CD8-positive, alpha-beta memory T cell (primary cell): ENCODE data around the gene PRPF4. TPM values are rescaled to one million over a fixed set of nuclear protein-coding genes. Genes with fewer than 3 reads are reported as not detected.

Source experiments
- CTCF ChIA-PET: fragments of 350-600 bp; sonication (Branson Sonifier 250); formaldehyde crosslinking; loops from one replicate; lab custom pipeline; 2021; ENCODE audit warnings: antibody characterized with exemption; lab: Charles Lee
- POLR2A ChIA-PET: fragments of 350-600 bp; sonication (Branson Sonifier 250); formaldehyde crosslinking; loops from one replicate; lab custom pipeline; 2021; ENCODE audit warnings: antibody characterized with exemption; lab: Charles Lee
- DNase-seq, 5 donors: peaks; one replicate each; pipeline versions ENCODE4 v3.0.0 to v3.0.0-alpha.2; 2020 to 2022; ENCODE audit warnings: mixed read lengths in 1 of 5
- H3K27ac ChIP-seq: one replicate; pipeline ENCODE4 v1.7.0; 2013; ENCODE audit warnings: low read depth, mild to moderate bottlenecking, low read length, moderate library complexity
- H3K27me3 ChIP-seq: 2 replicates; pipeline ENCODE4 v1.7.0; 2013; ENCODE audit warnings: low read length, mild to moderate bottlenecking; ENCODE audit not compliant: insufficient read depth, poor library complexity, severe bottlenecking
- H3K36me3 ChIP-seq: 2 replicates; pipeline ENCODE4 v1.7.0; 2013; ENCODE audit warnings: mild to moderate bottlenecking, low read length, moderate library complexity; ENCODE audit not compliant: insufficient read depth
- H3K4me1 ChIP-seq: 2 replicates; pipeline ENCODE4 v1.7.0; 2013; ENCODE audit warnings: mild to moderate bottlenecking, low read length, moderate library complexity; ENCODE audit not compliant: insufficient read depth
- H3K4me3 ChIP-seq: 2 replicates; pipeline ENCODE4 v1.7.0; 2013; ENCODE audit warnings: mild to moderate bottlenecking, low read length
- H3K9me3 ChIP-seq: 2 replicates; pipeline ENCODE4 v1.7.0; 2013; ENCODE audit warnings: mild to moderate bottlenecking, low read length
- H3K27ac Mint-ChIP-seq, 8 donors: one replicate each; pipeline ENCODE4 v1.8.0; 2020 to 2021; ENCODE audit warnings: mixed read lengths in 8 of 8, mild to moderate bottlenecking in 6 of 8, inconsistent platforms in 3 of 8, moderate library complexity in 3 of 8
- H3K27me3 Mint-ChIP-seq, 2 donors: one replicate each; pipeline ENCODE4 v1.8.0; 2020 to 2021; ENCODE audit warnings: mixed read lengths in 2 of 2, mild to moderate bottlenecking in 1 of 2, moderate library complexity in 1 of 2
- H3K36me3 Mint-ChIP-seq, 3 donors: one replicate each; pipeline ENCODE4 v1.8.0; 2020 to 2021; ENCODE audit warnings: mixed read lengths in 3 of 3, inconsistent platforms in 1 of 3, mild to moderate bottlenecking in 1 of 3
- H3K4me1 Mint-ChIP-seq, 3 donors: one replicate each; pipeline ENCODE4 v1.8.0; 2020 to 2021; ENCODE audit warnings: mixed read lengths in 3 of 3, inconsistent platforms in 1 of 3, mild to moderate bottlenecking in 1 of 3
- H3K4me3 Mint-ChIP-seq, 7 donors: one replicate each; pipeline ENCODE4 v1.8.0; 2020 to 2021; ENCODE audit warnings: mixed read lengths in 7 of 7, mild to moderate bottlenecking in 6 of 7, moderate library complexity in 4 of 7, inconsistent platforms in 2 of 7
- H3K9me3 Mint-ChIP-seq, 5 donors: one replicate each; pipeline ENCODE4 v1.8.0; 2020 to 2022; ENCODE audit warnings: mixed read lengths in 5 of 5, mild to moderate bottlenecking in 3 of 5, moderate library complexity in 2 of 5, inconsistent platforms in 1 of 5
- polyA plus RNA-seq: library from polyadenylated mRNA; unstranded; fragments of 300-500 nt; fragmentation: Illumina TruSeq; gene quantifications from one replicate; pipeline ENCODE4 v1.2.3, GENCODE V29; 2021
- total RNA-seq, 2 experiments: library from RNA; stranded (reverse); gene quantifications; one replicate each; pipeline ENCODE4 v1.2.3, GENCODE V29; 2021

Gene PRPF4
- total and polyA plus RNA-seq, 3 experiments from 2014 or later = 27.4 to 71.4 (median 69.5) TPM

GRCh38 chr9:113337714-113338113 is 62.3 kb downstream of the PRPF4 start:
- peaks cover 0 to 1% (median 0%) of the 10 kb centered on the region in 3 donors for H3K36me3 Mint-ChIP-seq
- no peak for DNase-seq
- H3K27me3 Mint-ChIP-seq = peaks cover 11% of the 10 kb centered on the region in 2 donors
- H3K4me1 Mint-ChIP-seq = peaks cover 12 to 27% (median 13%) of the 10 kb centered on the region in 3 donors
- Histone ChIP-seq H3K9me3 (no peaks in the 10 kb centered on the region), H3K36me3 (no peaks in the 10 kb centered on the region), H3K27ac (no peak overlapping the region), H3K4me1 (peaks cover 11% of the 10 kb centered on the region), H3K4me3 (no peak overlapping the region), H3K27me3 (no peaks in the 10 kb centered on the region)
- CTCF ChIA-PET = no interaction called here
- POLR2A ChIA-PET = no interaction called here
- no peaks in the 10 kb centered on the region for H3K9me3 Mint-ChIP-seq
- H3K27ac Mint-ChIP-seq = no peak overlapping the region
- H3K4me3 Mint-ChIP-seq = no peak overlapping the region

DNA sequence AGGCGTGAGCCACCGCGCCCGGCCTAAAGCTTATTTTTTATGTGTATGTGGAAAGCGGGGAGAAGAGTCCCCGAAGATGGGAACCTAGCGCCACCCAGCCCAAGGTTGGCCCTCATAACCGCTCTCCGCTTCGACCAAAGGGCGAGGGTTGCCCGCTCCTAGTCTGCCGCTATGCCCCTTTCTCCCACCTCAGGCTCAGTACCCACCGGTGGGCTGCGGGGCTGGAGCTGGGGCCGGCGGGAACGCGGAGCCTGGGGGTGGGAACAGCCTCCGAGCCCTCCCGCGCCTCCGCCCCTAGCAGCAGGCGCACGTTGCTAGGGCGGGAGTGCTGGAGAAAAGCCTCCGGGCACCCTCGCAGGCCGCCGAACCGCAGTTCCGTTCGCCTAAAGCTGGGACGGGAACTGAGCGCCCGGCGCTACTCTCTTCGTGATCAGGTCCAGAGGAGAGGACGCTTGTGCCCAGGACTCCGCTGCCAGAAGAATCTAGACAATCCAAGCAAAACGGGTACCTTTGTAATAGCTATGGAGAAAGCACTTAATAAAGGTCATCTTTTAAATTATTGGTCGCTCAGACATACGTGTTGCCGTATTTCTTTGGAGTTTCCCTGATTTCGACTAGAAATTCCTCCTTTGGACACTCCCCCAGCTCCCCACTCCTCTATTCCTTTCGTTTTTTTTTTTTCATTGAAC is 64.7 kb downstream of the PRPF4 start, which contains the start of gene WDR31:
Gene WDR31, minus strand, starts transcription at position 265 of the 689 bp plus-strand sequence. CDS start 8,253 bp downstream, outside the sequence.
- Mint-ChIP-seq H3K27me3 (peaks cover 11% of the 10 kb centered on the region in 2 donors), H3K36me3 (peaks cover 0 to 1% (median 0%) of the 10 kb centered on the region in 3 donors), H3K4me1 (peaks cover 12 to 27% (median 13%) of the 10 kb centered on the region in 3 donors), H3K4me3 (peak within 1 kb of the TSS; percentile 78 to 91 (median 81)), H3K9me3 (no peaks in the 10 kb centered on the region), H3K27ac (peak within 1 kb of the TSS in 7 of 8 donors; percentile 2 to 90 (median 73))
- Histone ChIP-seq H3K9me3 (no peaks in the 10 kb centered on the region), H3K27me3 (no peaks in the 10 kb centered on the region), H3K4me3 (peak within 1 kb of the TSS; percentile 60), H3K36me3 (no peaks in the 10 kb centered on the region), H3K4me1 (peaks cover 11% of the 10 kb centered on the region), H3K27ac (peak within 1 kb of the TSS; percentile 41)
- ChIA-PET CTCF (interaction anchor here (1.0 to 2.2 kb wide), 5 partner anchors 9 to 238 kb away, joined by 3 to 6 read pairs (median 5); partner anchors contain the start of genes BSPRY, C9orf43, CDC26 and POLE3), POLR2A (interaction anchor here (0.8 to 1.4 kb wide), 2 partner anchors 8 to 70 kb away, joined by 5 to 8 read pairs; partner anchors contain the start of genes C9orf43 and POLE3)
- DNase-seq = peak; percentile 56 to 74 (median 71)

DNA sequence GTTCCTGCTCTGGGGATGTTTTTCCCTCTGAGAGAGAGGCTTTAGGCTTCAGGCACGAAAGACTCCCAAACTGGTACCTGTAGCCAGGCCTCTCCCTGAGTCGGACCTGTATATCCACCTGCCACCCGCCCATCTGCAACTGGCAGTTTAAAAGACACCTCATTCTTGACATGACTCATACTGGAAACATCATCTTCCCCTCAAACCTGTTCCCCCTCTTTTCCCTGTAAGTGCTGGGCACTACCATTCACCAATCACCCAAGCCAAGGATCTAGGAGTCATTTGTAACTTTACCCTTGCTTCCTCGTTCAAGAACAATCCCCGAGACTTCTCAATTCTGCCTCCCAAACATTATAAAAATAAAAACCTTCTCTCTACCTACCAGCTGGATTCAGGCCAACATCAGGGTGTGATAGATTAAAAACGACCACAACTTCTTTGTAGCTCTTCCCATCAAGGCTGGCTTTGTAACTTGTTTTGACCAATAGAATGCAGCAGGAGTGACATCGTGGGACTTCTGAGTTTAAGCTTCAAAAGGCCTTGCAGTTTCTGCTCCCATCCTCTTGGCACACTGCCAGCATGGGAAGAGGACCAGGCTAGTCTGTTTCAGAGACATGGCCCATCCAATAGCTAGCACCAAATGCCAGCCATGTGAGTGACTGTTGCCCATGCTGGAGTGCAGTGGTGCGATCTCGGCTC is 66.4 kb downstream of the PRPF4 start:
- no peaks in the 10 kb centered on the region for H3K9me3 ChIP-seq
- ChIA-PET POLR2A (no interaction called here), CTCF (interaction anchor here (0.9 to 1.4 kb wide), 2 partner anchors 67 to 314 kb away, joined by 3 to 4 read pairs; partner anchors contain the start of genes CDC26 and PRPF4)
- H3K36me3 ChIP-seq = no peaks in the 10 kb centered on the region
- H3K4me1 Mint-ChIP-seq = peaks cover 12 to 27% (median 13%) of the 10 kb centered on the region in 3 donors
- peaks cover 11% of the 10 kb centered on the region in 2 donors for H3K27me3 Mint-ChIP-seq
- H3K4me3 Mint-ChIP-seq = peak overlapping the region in 3 of 7 donors; percentile 7 to 85 (median 80)
- H3K9me3 Mint-ChIP-seq = no peaks in the 10 kb centered on the region
- DNase-seq = peak in 1 of 5 donors; percentile 17
- H3K27ac ChIP-seq = no peak overlapping the region
- peaks cover 0 to 1% (median 0%) of the 10 kb centered on the region in 3 donors for H3K36me3 Mint-ChIP-seq
- H3K27ac Mint-ChIP-seq = no peak overlapping the region
- H3K4me1 ChIP-seq = peaks cover 11% of the 10 kb centered on the region
- no peak overlapping the region for H3K4me3 ChIP-seq
- no peaks in the 10 kb centered on the region for H3K27me3 ChIP-seq

Other genes with a start within 250 kb of the PRPF4 start
- 1 to 10 TPM; 1.7 to 1.9 TPM for gene ZFP37, start 218.9 kb upstream of the PRPF4 start, total RNA-seq
- gene ZFP37, start 218.9 kb upstream of the PRPF4 start, polyA plus RNA-seq = 3.1 TPM
- gene SLC31A2, start 124.7 kb upstream of the PRPF4 start, total RNA-seq = 1 to 10 TPM; 5.4 to 5.9 TPM
- gene SLC31A2, start 124.7 kb upstream of the PRPF4 start, polyA plus RNA-seq = 5.2 TPM
- 10 to 100 TPM; 29.8 to 30.7 TPM for gene FKBP15, start 54.4 kb upstream of the PRPF4 start, total RNA-seq
- 17.7 TPM for gene FKBP15, start 54.4 kb upstream of the PRPF4 start, polyA plus RNA-seq
- 10 to 100 TPM; 13.7 to 15.1 TPM for gene SLC31A1, start 54.1 kb upstream of the PRPF4 start, total RNA-seq
- gene SLC31A1, start 54.1 kb upstream of the PRPF4 start, polyA plus RNA-seq = 3.4 TPM
- 10 to 100 TPM; 51.1 to 56.5 TPM for gene CDC26, start 86 bp upstream of the PRPF4 start, total RNA-seq
- gene CDC26, start 86 bp upstream of the PRPF4 start, polyA plus RNA-seq = 171 TPM
- not detected for gene RNF183, start 27.7 kb downstream of the PRPF4 start, total RNA-seq
- not detected for gene RNF183, start 27.7 kb downstream of the PRPF4 start, polyA plus RNA-seq
- gene WDR31, start 64.6 kb downstream of the PRPF4 start, total RNA-seq = 1 to 10 TPM; 1.3 to 1.9 TPM
- 0.22 TPM for gene WDR31, start 64.6 kb downstream of the PRPF4 start, polyA plus RNA-seq
- gene BSPRY, start 73.9 kb downstream of the PRPF4 start, total RNA-seq = 1 to 10 TPM; 1.4 to 1.8 TPM
- gene BSPRY, start 73.9 kb downstream of the PRPF4 start, polyA plus RNA-seq = 0.55 TPM
- gene HDHD3, start 101.3 kb downstream of the PRPF4 start, total RNA-seq = 10 to 100 TPM; 11.9 to 14.3 TPM
- gene HDHD3, start 101.3 kb downstream of the PRPF4 start, polyA plus RNA-seq = 39.6 TPM
- 10 to 100 TPM; 22.3 to 22.8 TPM for gene ALAD, start 125.6 kb downstream of the PRPF4 start, total RNA-seq
- gene ALAD, start 125.6 kb downstream of the PRPF4 start, polyA plus RNA-seq = 22.1 TPM
- 10 to 100 TPM; 88.2 to 88.5 TPM for gene POLE3, start 135.0 kb downstream of the PRPF4 start, total RNA-seq
- 115 TPM for gene POLE3, start 135.0 kb downstream of the PRPF4 start, polyA plus RNA-seq
- gene C9orf43, start 135.1 kb downstream of the PRPF4 start, total RNA-seq = under 1 TPM; 0.84 to 0.90 TPM
- gene C9orf43, start 135.1 kb downstream of the PRPF4 start, polyA plus RNA-seq = 0.83 TPM
- 10 to 100 TPM; 89.2 to 91.2 TPM for gene RGS3, start 188.1 kb downstream of the PRPF4 start, total RNA-seq
- gene RGS3, start 188.1 kb downstream of the PRPF4 start, polyA plus RNA-seq = 59.8 TPM